HK-2 (cell line): ENCODE data around the gene MNAT1.
"Not testable (repeated sequence)": the region's sequence is repeated elsewhere in the genome, so short reads cannot be mapped to it uniquely, and the experiment has no call there.

Experiments
- DNase-seq: peaks from one replicate; pipeline ENCODE4 v3.0.0-alpha.2; 2018; ENCODE audit not compliant: unreplicated experiment

The MNAT1 gene

DNA sequence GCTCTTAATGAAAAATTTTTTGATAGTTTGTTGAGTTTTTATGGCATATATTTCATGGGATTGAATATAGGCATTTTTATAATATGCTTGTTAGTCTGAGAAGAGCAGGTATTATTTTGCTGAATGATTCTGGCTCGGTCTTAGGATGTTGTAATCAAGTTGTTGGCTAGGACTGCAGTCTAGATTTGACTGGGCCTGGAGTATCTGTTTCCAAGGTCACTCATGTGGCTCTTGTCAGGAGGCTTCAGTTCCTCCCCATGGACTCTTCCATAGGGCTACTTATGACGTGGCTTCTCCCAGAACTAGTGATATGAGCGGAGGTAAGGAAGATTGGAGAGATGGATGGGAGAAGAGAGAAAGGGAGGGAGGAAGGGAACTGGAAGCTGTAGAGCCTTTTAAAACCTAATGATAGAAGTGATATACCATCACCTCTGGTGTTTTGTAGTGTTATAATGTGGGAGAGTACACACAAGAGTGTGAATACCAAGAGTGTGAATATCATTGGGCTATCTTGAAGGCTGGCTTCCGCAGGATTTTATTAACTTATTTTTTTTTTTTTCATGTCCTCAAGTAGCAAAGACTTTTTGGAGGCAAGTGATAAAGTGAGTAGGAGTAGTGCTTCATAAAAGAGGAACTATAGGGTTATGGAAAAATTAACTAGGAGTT, 4.4 kb downstream of the MNAT1 start:
- DNase-seq, result no peak

DNA sequence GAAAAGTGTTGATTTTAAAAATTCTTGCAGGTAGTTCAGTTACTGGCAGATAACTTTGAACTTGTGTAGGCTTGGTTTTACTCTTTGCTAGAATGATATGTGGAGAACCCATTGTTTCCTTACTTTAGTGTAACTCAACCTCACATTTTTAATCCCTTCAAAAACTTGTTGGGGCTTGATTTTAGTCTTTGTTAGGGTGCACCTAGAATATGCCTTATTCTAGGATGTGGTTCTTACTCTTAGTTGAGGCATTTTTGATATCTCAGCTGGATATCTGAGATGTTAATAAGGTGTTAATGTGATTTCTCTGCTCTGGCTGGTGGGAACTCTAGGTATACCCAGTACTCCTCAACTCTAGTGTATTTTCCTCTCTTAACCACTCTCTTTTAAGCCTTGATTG, 10.0 kb downstream of the MNAT1 start:
- no peak for DNase-seq

DNA sequence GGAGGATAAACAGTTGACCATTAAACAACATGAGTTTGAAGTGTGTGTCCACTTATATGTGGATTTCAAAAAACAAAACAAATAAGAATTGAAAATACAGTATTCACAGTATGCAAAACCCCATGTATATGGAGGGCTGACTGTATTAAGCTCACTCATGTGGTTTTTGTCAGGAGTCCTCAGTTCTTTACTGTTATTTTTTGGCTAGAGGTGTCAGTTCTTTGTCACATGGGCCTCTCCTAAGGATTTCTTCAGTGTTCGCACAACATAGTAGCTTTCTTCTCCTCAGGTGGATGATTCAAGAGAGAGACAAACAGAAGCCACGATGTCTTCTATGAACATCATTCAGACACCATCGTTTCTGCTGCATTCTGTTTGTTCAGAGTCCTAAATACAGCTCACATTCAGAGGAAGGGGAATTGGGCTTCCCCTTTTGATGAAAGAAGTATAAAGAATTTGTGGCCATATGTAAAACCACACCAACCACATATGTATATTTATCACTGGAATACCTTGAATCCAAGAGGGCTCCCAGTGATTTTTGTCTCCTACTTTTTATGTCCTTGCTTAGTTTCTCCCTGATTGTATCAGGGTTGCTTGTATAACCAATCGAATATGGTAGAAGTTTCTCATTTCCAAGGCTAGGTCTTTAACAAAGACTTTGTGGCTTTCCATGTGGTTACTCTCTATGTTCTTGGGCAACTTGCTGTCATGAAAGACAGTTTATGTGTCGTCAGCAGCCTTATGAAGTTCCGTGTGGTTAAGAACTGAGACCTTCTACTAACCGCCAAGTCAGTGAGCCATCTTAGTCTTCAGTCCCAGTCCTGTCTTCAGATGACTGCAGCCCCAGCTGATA, 18.9 kb downstream of the MNAT1 start:
- no peak for DNase-seq

DNA sequence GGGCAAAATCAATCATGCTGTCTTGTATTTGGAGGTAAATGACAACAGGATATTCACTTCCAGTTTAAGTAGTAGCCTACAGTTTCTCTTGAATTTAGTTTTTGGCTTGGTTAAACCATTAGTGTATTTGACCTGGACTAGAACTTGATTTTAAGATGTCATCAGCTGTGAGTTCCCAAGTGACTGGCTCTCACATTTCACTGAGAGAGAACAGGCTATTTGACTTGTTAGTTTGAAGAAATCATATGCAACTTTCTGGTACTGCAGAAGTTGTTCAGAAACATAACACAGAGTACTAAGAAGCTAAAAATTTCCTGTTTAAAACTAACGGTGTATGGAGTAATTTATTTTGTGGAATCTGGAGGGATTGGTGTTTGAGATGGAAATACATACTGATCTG, 22.3 kb downstream of the MNAT1 start:
- no peak for DNase-seq

DNA sequence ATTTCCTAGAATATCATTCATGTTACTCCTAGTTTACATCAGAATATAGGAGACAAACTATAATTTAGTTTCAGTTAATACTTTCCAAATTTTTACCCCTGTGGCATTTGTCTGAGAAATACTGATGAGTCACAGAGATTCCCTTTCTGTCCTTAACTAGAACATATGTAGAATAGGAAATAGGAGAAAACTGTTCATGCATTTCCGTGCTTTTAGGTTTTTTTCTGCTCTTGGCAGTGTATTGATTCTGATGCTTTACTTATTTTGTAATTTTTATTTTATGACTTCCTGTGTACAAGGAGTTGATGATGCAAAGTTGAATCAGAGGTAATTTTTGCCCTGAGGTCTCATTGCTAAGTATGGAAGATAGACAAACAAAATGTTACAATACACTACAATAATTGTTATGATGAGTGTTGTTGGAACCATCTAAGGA, 23.0 kb downstream of the MNAT1 start:
- no peak for DNase-seq

DNA sequence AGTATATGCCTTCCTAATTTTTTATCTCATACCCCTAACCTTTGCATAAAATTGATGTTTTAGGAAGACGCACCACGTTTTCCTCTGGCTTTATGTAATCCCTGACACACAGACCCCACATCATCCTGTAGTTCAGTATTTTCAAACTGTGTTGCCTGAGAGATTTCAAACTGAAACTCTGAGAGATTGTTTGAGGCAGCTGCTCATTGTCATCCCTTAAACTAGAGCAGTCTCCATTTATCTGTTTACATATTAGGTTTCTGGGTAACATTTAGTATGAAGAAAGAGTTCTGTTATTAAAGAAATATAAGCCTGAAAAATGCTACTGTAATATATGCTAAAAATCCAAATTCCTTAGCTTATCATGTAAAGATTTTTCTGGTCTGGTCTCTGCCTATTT, 24.3 kb downstream of the MNAT1 start:
- no peak for DNase-seq

DNA sequence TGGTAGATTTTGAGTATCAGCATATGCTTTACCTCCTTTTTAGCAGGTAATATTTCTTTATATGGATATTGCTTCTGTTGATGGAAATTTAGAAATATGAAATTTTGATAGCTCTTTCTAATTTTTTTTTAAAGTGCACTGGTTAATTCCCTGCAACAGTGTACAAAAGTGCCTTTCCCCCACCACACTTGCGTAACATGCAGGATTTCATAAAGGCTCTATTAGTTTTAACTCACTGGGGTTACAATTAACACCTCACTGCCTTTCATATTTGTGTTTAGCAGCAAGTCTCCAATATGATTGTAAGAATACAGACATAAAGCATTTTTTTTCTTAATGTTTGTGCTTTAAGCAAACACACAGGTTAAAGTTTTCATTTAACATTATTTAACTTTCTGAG, 25.6 kb downstream of the MNAT1 start:
- no peak for DNase-seq

DNA sequence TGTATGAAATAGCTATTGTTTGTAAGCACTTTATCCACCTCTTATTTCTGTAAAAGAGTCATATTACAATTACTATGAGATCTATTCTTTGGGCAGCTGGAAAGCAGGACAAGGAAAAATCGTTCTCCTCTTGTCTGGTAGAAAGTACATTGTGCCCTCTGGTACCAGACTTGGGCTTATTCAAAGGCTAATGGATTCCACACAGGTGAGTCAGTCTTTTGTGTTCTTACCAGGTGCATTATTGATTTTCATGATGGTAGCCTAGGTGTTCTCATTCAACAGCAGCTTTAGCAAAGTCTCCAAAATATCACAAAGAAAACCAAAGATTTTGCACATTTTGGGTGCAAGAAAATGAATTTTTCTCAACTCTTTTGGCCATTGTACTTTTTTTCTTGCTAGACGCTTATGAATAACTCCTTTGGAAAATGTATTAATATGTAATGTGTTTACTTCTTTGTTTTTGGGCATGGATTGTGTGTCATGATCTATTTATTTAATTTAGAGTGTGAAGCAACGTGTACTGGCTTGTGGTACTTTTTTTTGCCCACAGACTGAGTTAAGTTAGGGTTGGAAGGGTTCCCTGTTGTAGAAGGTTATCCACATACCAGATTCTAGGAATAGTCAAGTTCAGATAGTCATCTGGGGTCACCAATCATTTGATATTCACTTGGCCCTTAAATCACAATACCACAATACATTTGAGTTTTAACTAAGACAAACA, 26.2 kb downstream of the MNAT1 start:
- no peak for DNase-seq

DNA sequence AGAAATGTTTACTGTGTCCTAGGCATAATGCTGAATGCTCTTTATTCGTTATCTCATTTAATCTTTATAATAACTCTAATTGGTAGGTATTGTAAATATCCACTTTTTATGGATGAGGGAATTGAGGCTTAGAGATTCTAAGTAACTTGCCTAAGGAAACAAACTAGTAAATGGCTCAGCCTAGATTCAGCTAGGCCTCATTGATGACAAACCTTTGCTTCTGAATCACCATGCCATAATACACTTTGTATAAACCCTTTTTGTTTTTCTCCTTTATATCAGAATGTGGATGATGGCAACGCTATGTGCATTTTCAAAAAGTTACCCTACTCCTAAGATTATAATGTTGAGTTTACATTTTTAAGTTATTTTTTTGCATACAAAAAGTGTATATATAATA, 34.0 kb downstream of the MNAT1 start:
- no peak for DNase-seq

DNA sequence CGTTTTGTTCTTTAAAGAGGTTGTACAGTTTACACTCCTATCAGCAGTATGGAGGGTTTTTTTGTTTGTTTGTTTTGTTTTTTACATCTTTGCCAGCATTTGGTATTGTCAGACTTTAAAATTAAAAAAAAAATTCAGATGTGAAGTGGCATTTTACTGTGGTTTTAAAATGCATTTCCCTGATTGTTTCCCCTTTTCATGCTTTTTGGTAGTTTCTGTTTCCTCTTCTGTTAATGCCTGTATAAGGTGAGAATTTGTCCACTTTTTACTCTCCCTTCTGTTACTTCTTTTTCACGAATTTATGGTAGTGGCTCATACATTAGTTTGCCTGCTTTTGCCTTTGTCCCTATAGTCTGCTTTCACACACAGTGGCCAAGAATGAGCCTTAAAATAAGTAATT, 36.6 kb downstream of the MNAT1 start:
- no peak for DNase-seq

DNA sequence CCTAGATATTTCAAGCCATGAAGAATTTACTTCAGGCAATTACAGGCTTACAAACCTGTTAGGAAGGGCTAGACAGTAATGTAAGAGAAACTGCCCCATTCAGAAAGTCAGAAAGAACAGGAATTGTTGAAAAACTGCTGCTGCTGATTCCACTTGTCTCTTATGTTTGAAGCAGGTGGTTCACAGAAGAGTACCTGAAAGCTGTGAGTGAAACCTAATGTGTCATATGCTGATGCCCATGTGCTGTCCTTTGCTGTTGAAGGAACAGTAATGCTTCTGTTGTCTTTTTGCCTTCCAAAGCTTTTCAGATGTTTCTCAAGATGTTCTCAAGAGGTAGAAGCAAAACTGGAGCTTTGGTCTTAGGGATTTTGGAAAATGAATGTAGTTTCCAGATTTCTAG, 39.0 kb downstream of the MNAT1 start:
- no peak for DNase-seq

DNA sequence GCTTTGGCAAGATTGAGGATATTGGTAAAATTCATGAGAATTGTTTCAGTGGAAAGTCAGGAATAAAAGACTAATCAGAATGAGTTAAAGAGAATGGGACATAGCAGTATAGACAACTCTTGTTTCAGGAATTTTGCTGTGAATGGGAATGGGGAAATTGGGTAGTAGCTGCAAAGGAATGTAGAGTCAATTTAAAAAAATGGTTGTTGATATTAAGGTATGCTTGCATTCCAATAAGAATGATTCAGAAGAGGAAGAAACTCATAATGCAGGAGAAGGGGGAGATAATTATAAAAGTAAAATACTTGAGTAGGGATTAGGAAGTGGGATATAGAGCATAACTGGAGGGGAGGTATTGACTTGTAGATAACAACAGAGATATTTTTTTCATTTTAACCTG, 40.7 kb downstream of the MNAT1 start:
- DNase-seq, result no peak

DNA sequence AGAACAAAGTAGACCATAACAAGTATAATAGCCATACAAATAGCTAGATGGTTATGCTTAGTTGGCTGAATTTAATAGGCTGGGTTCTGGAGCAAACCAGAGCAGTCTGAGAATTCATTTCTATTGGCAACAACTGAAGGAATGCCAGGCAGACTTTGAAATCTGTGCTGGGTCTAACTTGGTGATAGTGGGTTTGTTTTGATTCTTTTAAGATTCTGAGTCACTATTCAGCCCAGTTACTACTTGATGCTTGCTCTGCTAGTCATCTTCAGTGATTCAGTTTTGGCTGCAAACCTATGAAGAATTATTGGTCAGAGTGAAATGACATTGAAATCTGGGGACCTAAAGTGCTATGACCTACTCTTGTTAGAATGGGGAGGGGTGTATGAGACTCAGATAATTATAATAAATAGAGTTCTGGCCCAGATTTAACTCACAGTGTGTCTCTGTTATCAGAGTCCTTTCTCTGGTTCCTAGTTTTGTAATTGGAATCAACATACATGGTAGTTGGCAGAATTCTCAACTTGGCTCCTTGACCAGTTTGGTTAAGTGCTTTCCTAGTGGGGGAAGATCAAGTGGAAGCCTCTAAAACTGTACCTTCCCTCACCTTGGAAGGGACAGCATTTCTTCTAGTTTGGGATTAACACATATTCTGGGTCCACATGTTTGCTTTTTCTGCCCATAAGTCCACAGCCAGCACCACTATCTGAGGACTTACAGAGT, 43.5 kb downstream of the MNAT1 start:
- DNase-seq, result no peak

DNA sequence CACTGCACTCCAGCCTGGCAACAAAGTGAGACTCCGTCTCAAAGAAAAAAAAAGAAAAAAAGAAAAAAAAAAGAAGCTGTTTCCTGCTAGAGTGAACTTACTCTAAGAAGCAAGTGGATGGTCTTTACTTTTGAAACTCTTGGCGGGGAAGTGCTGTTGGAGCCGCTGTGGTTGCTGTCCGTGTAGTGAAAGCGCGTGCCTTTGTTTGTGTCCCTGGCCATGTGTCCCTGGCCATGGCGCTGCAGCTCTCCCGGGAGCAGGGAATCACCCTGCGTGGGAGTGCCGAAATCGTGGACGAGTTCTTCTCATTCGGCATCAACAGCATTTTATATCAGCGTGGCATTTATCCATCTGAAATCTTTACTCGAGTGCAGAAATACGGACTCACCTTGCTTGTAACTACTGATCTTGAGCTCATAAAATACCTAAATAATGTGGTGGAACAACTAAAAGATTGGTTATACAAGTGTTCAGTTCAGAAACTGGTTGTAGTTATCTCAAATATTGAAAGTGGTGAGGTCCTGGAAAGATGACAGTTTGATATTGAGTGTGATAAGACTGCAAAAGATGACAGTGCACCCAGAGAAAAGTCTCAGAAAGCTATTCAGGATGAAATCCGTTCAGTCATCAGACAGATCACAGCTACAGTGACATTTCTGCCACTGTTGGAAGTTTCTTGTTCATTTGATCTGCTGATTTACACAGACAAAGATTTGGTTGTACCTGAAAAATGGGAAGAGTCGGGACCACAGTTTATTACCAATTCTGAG, 45.4 kb downstream of the MNAT1 start:
- DNase-seq, result not testable (repeated sequence)

DNA sequence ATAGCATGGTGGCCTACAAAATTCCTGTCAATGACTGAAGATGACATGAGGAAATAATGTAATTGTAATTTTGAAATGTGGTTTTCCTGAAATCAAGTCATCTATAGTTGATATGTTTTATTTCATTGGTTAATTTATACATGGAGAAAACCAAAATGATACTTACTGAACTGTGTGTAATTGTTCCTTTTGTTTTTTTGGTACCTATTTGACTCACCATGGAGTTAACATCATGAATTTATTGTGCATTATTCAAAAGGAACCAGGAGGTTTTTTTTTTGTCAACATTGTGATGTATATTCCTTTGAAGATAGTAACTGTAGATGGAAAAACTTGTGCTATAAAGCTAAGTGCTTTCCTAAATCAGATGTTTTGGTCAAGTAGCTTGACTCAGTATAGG, 46.0 kb downstream of the MNAT1 start:
- DNase-seq, result not testable (repeated sequence)

DNA sequence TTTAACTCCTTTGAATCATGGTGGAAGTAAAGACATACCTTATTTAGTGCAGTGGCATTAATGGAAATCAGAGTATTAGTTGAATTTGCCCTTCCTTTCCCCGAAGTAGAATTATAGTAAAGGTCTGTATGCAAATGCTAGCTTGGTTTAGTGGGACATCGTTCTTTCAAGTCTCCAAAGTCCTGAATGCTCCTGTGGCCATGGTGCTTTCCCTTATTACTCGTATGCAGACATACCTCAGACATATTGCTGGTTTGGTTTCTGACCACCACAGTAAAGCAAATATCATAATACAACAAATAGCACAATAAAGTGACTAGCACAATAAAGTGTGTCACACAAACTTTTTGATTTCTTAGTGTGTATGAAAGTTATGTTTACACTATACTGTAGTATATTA, 52.3 kb downstream of the MNAT1 start:
- no peak for DNase-seq

DNA sequence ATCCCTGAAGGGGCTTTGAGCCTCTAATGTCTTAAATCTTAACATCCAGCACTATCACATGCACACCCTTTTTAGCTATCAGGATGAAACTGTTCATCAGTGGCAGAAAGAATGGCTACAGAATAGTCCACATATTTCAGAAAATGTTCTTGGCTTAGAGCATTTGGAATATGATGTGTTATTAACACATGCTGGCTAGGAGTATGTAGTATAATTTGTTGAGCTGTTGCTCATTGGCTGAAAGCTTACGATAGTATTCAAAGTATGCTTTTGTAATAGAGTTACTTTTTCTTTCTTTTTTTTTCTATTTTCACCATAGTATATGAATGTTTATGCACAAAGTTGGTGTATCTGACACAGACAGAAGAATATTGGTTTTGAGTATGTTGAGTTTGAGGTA, 55.1 kb downstream of the MNAT1 start:
- no peak for DNase-seq

DNA sequence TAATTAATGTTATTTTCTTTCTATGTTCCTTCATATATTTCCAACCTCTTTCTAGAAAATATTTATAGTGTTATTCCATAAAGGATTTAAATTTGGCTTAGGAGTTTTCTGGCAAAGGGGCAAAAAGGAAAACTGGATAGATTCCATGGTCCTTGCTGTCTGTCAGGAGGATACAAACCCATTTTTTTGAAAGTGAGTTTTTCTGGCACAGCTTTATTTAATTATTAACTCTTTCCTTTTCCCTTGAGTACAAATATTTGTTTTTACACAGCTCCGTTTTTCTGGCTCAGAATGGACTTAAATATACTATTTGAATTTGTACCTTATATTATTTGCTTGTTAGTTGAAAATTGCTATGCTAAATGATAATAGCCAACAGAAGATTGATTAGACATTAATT, 56.3 kb downstream of the MNAT1 start:
- no peak for DNase-seq

DNA sequence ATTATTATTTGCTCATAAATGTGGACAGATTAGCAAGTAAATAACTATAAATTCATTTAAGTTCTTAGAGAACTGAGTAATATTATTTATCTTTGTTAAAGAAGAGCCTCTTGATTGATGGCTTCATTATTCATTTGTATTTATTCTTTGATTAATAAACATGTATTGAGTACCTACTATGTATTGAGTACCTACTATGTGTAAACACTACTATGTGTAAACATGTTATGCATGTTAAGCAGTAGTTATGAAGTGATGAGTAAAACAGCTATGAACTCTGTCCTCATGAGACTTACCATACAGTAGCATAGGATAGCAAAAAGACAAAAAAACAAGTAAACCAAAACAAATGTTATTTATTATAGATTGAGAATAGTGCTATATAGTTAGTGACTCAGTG, 61.9 kb downstream of the MNAT1 start:
- DNase-seq, result no peak

DNA sequence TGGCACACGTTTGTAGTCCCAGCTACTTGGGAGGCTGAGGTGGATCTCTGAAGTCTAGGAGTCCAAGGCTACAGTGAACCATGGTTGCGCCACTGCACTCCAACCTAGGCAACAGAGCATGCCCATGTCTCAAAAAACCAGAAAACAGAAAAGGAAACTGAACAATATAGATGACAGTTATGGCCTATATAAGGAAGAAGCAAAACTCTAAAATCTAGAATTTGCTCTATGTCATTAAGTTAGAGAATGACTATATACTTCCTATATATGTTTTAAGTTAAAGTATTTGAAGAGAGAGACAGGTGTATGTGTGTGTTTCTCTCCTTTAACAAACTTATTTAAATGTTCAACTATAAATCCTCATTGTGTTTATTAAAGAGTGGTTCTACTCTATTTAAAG, 65.8 kb downstream of the MNAT1 start:
- no peak for DNase-seq

DNA sequence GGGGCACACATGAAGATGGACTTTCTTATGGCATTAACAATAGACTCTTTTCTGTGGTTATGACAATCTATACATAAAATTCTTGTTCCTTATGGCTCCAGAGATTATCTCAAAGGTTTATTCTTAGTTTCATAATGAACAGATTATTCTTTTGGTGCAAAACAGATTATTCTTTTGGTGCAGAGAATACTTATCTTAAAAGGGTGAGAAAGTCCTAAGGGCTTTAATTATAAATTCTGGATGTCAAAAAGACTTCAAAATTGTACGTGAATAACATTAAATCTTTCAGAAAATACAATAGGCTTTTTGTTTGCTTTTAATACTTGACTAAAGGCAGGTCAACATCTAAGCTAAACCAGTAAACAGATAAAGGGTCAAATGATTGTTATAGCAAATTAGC, 69.3 kb downstream of the MNAT1 start:
- DNase-seq, result no peak
